ENCODE data around the gene ADA. TPM values are rescaled to one million over a fixed set of nuclear protein-coding genes. Genes with fewer than 3 reads are reported as not detected.

ADA gene
- polyA plus RNA-seq, 1 donor (not counting 4 experiments of a cell fraction or from before 2014, with no cell fraction given): 21.4 TPM

DNA sequence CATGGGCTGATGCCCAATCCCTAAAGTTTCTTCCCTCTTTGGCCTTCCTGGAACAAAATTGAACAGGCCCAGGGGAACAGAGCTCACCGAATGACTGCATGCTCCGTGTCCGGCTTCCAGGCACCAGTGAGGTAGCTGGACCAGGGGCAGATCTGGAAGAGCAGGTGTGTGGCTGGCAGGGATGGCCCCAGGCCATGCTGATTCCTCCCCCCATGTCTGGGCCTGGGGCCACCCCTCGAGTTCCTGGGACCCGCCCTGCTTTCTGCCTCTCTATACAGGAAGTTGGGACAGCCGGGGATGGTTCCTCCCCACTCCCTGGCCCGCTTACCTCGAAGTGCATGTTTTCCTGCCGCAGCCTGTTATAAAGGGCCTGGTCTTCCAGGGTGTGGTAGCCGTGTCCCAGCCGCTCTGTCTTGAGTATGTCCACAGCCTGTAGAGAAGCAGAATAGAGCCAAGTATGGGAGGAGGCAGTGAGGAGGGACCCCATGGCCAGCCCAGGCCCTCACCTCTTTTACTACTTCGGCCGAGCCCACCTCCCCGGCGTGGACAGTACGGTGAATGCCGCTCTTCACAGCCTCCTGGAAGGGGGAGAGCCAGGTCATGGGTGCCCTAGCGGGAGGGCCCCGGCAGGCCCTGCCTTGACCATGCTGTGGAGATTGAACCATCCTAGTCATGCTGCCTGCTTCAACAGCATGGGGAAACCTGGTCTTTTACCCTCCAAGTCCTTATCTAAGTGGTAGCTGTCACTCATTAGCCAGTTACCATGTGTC is 28.8 kb downstream of the ADA start:
- H3K36me3 ChIP-seq (ENCODE audit: control insufficient read depth in 2 of 2, extremely low read depth in 1 of 2, insufficient read depth in 2 of 2, low read length in 2 of 2): peaks cover 25 to 31% of the 10 kb centered on the region in 2 experiments
- dilution Hi-C loops (cut with MboI; ENCODE audit: extremely low pct_ligation_motif_present, low sequenced_read_pairs): no loop called here
- H3K4me3 ChIP-seq (ENCODE audit: control insufficient read depth in 2 of 3, extremely low read depth in 1 of 3, insufficient read depth in 2 of 3, low read depth in 1 of 3, low read length in 3 of 3): no peak overlapping the region

DNA sequence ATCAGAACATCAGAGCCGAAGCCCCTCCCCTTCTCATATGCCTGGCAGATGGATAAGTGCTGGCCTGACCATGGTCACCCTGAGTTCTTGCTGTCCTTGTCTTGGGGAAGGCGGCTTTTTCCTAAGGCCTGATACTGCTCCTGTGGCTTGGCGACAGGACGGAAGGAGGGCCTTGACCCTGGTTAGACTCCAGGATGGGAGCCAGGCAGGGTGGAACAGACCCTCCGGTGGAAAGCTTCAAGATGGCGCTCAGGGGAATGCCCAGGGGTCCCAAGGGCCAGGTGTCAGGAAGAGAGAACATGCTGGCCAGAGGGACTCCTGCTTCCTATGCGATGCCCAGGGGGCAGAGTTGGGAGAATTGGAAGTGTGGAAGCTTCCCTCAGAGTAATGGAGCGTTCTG is 29.6 kb downstream of the ADA start:
- H3K79me2 ChIP-seq (ENCODE audit: control insufficient read depth, insufficient read depth, low read length): no peaks in the 10 kb centered on the region
- H3K9me3 ChIP-seq (ENCODE audit: control insufficient read depth, low read depth, low read length): peaks cover 4% of the 10 kb centered on the region
- H3K4me1 ChIP-seq (ENCODE audit: control insufficient read depth, extremely low read depth, insufficient read depth, low read length): no peaks in the 10 kb centered on the region
- TF ChIP-seq, protein P1, sequence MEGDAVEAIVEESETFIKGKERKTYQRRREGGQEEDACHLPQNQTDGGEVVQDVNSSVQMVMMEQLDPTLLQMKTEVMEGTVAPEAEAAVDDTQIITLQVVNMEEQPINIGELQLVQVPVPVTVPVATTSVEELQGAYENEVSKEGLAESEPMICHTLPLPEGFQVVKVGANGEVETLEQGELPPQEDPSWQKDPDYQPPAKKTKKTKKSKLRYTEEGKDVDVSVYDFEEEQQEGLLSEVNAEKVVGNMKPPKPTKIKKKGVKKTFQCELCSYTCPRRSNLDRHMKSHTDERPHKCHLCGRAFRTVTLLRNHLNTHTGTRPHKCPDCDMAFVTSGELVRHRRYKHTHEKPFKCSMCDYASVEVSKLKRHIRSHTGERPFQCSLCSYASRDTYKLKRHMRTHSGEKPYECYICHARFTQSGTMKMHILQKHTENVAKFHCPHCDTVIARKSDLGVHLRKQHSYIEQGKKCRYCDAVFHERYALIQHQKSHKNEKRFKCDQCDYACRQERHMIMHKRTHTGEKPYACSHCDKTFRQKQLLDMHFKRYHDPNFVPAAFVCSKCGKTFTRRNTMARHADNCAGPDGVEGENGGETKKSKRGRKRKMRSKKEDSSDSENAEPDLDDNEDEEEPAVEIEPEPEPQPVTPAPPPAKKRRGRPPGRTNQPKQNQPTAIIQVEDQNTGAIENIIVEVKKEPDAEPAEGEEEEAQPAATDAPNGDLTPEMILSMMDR (optimal IDR thresholded peaks at IDR 0.05 in 1 of 3, IDR thresholded peaks at IDR 0.05 in 1 of 3, conservative IDR thresholded peaks at IDR 0.05 in 1 of 3; ENCODE audit: extremely low read depth in 1 of 3, insufficient read depth in 2 of 3, low read length in 3 of 3): no peak
- TF ChIP-seq EZH2 (IDR thresholded peaks at IDR 0.05; ENCODE audit: low read length): no peak
- H4K20me1 ChIP-seq (ENCODE audit: control insufficient read depth, extremely low read depth, insufficient read depth, low read length): no peaks in the 10 kb centered on the region
- H3K27ac ChIP-seq (ENCODE audit: control insufficient read depth, insufficient read depth, low read length): no peak overlapping the region
- FAIRE-seq (no peak), DNase-seq (ENCODE audit: low read depth, low spot score) (no peak)
- H2AFZ ChIP-seq (ENCODE audit: control insufficient read depth, low read length): no peak overlapping the region
- dilution Hi-C loops (cut with MboI; ENCODE audit: extremely low pct_ligation_motif_present, low sequenced_read_pairs): no loop called here
- H3K4me2 ChIP-seq (ENCODE audit: control insufficient read depth, extremely low read depth, insufficient read depth, low read depth, low read length): no peak overlapping the region
- H3K9me1 ChIP-seq (ENCODE audit: control insufficient read depth, extremely low read depth, insufficient read depth, low read length): no peaks in the 10 kb centered on the region
- peaks cover 25 to 33% of the 10 kb centered on the region in 2 experiments for H3K36me3 ChIP-seq (ENCODE audit: control insufficient read depth in 2 of 2, extremely low read depth in 1 of 2, insufficient read depth in 2 of 2, low read length in 2 of 2)
- no peak overlapping the region for H3K4me3 ChIP-seq (ENCODE audit: control insufficient read depth in 2 of 3, extremely low read depth in 1 of 3, insufficient read depth in 2 of 3, low read depth in 1 of 3, low read length in 3 of 3)
- no peak overlapping the region for H3K9ac ChIP-seq (ENCODE audit: control insufficient read depth, extremely low read depth, insufficient read depth, low read length)
- H3K27me3 ChIP-seq (ENCODE audit: control insufficient read depth, extremely low read depth, insufficient read depth, low read length): no peaks in the 10 kb centered on the region

More for the DNA sequence above, 28.8 kb downstream of the ADA start:
- Histone ChIP-seq H3K9me3 (ENCODE audit: control insufficient read depth, low read depth, low read length) (peaks cover 4% of the 10 kb centered on the region), H3K9ac (ENCODE audit: control insufficient read depth, extremely low read depth, insufficient read depth, low read length) (no peak overlapping the region), H3K9me1 (ENCODE audit: control insufficient read depth, extremely low read depth, insufficient read depth, low read length) (no peaks in the 10 kb centered on the region), H3K27ac (ENCODE audit: control insufficient read depth, insufficient read depth, low read length) (no peak overlapping the region), H3K4me1 (ENCODE audit: control insufficient read depth, extremely low read depth, insufficient read depth, low read length) (no peaks in the 10 kb centered on the region), H4K20me1 (ENCODE audit: control insufficient read depth, extremely low read depth, insufficient read depth, low read length) (no peaks in the 10 kb centered on the region), H3K4me2 (ENCODE audit: control insufficient read depth, extremely low read depth, insufficient read depth, low read depth, low read length) (no peak overlapping the region), H3K27me3 (ENCODE audit: control insufficient read depth, extremely low read depth, insufficient read depth, low read length) (no peaks in the 10 kb centered on the region), H3K79me2 (ENCODE audit: control insufficient read depth, insufficient read depth, low read length) (no peaks in the 10 kb centered on the region), H2AFZ (ENCODE audit: control insufficient read depth, low read length) (no peak overlapping the region)
- FAIRE-seq (no peak), DNase-seq (ENCODE audit: low read depth, low spot score) (no peak)
- no peak for TF ChIP-seq EZH2 (IDR thresholded peaks at IDR 0.05; ENCODE audit: low read length)
- TF ChIP-seq, protein P1 (optimal IDR thresholded peaks at IDR 0.05 in 1 of 3, IDR thresholded peaks at IDR 0.05 in 1 of 3, conservative IDR thresholded peaks at IDR 0.05 in 1 of 3; ENCODE audit: extremely low read depth in 1 of 3, insufficient read depth in 2 of 3, low read length in 3 of 3): no peak

Measured in keratinocyte (primary cell).